ENCODE data around the gene CNTNAP2.

GRCh38 chr7:147279514-147279913, 1162.9 kb downstream of the CNTNAP2 start:
- TF ChIP-seq SUZ12 (IDR thresholded peaks at IDR 0.05; ENCODE audit: extremely low read depth, insufficient read depth, insufficient read length) (no peak), YY1 (IDR thresholded peaks at IDR 0.05; ENCODE audit: insufficient read depth, insufficient read length) (no peak)
